Astrocyte of the spinal cord (primary cell): ENCODE measurements around the gene ZNF672.

Experiments
- DNase-seq: peaks from one replicate; pipeline ENCODE4 v3.0.0; 2011; ENCODE audit warnings: low read depth, low spot score
- H3K4me3 ChIP-seq: 2 replicates; pipeline ENCODE4 v1.5.1; 2011; ENCODE audit warnings: low read depth, mild to moderate bottlenecking, low read length, moderate library complexity
- CTCF ChIP-seq: IDR thresholded peaks from 2 replicates; pipeline ENCODE4 v1.5.1; 2012; ENCODE audit warnings: low read depth, mild to moderate bottlenecking, low read length, inconsistent platforms
- in situ Hi-C: cut with HindIII; loops from 2 replicates; pipeline ENCODE4 v1.10.0; 2017; ENCODE audit warnings: low sequenced_read_pairs

The ZNF672 gene

GRCh38 chr1:248848602-248849001, 10.6 kb downstream of the ZNF672 start:
- in situ Hi-C loops = no loop called here
- no peak for TF ChIP-seq CTCF
- no peak overlapping the region for H3K4me3 ChIP-seq
- no peak for DNase-seq

GRCh38 chr1:248849152-248849551, 11.1 kb downstream of the ZNF672 start:
- H3K4me3 ChIP-seq = no peak overlapping the region
- no peak for TF ChIP-seq CTCF
- no peak for DNase-seq
- in situ Hi-C loops = no loop called here

- in situ Hi-C loops = no loop called here
- DNase-seq = no peak
- H3K4me3 ChIP-seq = no peak overlapping the region
- TF ChIP-seq CTCF = no peak
Observed at GRCh38 chr1:248849637-248850036, 11.6 kb downstream of the ZNF672 start.

GRCh38 chr1:248850124-248850523, 12.1 kb downstream of the ZNF672 start:
- in situ Hi-C loops = no loop called here
- no peak for TF ChIP-seq CTCF
- no peak overlapping the region for H3K4me3 ChIP-seq
- no peak for DNase-seq

- DNase-seq = no peak
- no peak for TF ChIP-seq CTCF
- H3K4me3 ChIP-seq = no peak overlapping the region
- in situ Hi-C loops = no loop called here
Observed at GRCh38 chr1:248850536-248851251, 12.7 kb downstream of the ZNF672 start.

- no peak overlapping the region for H3K4me3 ChIP-seq
Observed at GRCh38 chr1:248851390-248851789, 13.4 kb downstream of the ZNF672 start.

More at GRCh38 chr1:248851390-248851789, 13.4 kb downstream of the ZNF672 start:
- no peak for TF ChIP-seq CTCF
- DNase-seq = no peak
- in situ Hi-C loops = no loop called here
